Astrocyte of the hippocampus (primary cell): ENCODE measurements around the gene SEMA5B.

Experiments used
- DNase-seq: peaks from one replicate; pipeline ENCODE4 v3.0.0; 2011; ENCODE audit warnings: low read depth, low spot score

The SEMA5B gene

DNA sequence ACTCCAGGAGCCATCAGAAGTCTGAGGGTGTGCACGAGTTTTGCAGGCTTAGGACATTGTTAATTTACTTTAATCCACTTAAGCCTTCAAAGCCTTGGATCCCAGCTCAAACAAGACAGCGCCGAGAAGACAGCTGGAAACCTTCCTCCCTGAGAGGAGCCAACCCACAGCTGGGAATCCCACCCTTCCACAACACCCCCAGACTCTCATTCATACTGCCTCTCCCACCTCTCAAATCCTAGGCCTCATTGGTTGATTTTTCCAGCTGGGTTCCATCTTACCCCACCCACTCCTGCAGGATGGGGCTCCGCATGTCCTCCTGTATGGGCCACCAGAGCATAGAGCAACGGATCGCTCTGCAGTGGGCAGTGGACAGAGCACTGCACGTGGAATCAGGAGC is 80.4 kb downstream of the SEMA5B start:
- DNase-seq = no peak

DNA sequence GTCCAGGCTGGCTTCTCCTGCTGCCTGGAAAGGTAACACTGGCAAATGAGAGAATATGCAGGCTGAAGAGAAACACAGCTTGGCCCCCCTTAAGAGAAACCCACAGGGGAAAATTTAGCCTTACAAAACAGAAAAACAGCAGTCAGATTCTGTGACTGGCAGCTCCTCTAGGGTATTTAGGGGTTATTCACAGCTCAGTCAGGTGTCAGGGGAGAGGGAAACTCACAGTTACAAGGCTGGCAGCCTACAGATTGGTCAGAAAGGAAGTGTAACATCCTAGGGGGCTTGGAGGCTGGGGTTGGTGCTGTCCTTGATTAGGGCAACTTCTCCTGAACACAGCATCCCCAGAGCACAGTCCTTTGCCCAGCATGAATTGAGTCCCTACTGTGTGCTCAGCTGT is 81.4 kb downstream of the SEMA5B start:
- no peak for DNase-seq

DNA sequence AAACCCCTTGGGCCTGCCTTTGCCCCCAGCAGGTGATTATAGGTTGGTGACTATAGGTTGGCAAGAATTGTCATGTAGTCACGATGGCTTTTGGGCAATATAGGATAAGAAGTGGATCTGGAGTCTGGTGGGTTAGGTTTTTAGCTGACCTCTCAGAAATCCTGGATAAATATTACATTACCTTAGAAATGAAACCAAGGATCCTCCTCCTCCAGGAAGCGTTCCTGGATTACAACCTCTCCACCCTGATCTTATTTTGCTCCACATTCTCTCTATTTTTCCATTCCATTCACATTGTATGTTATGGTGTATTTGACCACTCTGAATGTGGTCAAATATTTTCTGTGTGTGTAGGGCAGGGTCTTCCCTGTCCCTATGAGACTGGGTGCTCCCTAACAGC is 82.3 kb downstream of the SEMA5B start:
- no peak for DNase-seq

DNA sequence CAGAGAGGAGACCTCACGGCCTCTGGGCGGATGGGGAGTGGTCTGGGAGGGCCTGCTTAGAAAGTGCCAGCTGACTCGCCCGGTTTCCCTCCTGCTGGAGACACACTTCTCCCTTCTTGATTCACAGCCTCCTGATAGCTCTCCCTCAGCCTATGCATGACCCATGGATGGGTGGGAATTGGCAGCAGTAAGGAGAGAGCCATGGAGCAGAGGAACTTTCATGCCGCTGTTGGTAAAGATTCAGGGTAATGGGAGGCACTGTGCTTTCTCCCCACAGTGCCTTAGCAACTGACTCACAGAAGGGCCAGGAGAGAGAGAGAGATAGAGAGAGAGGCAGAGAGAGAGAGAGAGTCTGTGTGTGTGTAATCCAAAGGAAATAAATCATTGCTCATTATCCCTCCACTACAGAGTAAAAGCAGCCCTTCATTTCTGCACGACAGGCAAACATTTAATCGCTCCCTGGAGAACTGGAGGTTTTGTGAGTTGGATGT is 82.8 kb downstream of the SEMA5B start:
- peak; percentile 37 for DNase-seq

DNA sequence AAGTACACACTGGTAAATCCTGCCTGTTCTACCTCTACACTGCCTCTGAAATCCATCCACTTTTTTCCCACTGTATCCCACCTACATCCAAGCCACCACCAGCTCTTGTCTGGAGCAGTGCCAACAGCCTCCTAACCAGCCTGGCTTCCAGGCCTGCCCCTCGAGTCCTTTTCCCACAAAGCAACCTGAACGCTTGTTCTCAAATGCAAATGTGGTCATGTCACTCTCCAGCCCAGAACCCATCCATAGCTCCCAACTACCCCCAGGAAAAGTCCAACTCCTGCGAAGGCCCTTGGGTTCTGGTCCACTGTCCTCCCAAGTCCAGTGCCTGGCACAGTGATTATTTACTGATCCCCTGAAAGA is 83.8 kb downstream of the SEMA5B start:
- DNase-seq = no peak

DNA sequence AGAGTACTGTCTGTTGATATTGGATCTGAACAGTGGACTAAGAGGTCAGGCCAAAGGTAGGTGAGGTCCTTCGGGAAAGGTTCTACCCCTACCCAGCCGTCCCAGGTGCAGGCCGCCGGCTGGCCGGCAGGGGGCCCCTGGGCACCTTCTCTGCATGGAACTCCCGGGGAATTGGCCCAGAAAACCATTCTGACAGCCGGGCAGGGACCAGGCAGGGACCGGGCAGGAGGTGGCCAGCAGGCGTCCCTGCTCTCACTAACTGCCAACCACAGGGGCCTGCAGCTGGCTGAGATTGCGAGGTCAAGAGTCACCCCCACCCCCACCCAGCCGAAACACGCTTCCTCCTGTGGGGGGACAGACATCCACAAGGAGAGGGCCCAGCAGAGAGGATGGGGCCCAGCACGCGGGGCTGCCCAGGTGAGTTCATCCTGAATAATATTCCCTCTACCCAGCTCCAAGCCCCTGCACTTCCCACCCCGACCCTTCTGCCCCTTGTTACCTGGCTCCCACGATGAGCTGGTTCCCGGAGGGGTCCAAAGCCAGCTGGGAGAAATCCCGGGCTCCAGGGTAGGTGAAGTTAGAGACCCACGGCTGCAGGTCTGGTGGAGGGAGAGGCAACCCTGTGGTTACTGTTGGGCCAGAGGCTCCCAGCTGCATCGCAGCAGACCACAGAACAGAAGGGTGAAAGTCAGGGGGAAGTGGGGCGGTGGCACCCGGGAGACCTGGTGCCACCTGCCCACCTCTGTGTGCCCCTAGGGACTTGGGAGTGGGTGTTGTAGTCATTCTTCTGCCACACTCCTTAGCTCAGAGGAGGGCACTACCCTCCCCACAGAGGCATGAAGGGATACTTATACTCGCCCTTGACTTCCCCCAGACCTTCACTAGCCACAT is 84.4 kb downstream of the SEMA5B start:
- peak; percentile 89 for DNase-seq

DNA sequence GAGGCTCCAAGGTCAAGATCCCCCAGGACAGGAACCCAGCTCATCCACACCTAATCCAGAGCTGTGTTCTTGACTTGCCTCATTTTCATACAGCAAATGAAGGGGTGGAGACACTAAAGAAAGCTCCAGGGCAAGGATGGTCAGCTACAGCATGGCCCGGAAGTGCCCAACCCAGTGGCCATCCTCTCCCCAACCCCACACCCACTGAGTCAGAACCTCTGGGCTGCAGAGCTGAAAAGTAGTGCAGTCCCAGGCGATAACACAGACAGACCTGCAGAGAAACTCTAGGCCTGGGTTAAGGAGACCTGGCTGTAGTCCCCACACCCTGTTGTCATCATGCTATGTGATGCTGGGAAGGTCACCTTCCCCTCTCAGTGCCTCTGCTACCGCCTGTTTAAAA is 85.3 kb downstream of the SEMA5B start:
- DNase-seq = no peak

DNA sequence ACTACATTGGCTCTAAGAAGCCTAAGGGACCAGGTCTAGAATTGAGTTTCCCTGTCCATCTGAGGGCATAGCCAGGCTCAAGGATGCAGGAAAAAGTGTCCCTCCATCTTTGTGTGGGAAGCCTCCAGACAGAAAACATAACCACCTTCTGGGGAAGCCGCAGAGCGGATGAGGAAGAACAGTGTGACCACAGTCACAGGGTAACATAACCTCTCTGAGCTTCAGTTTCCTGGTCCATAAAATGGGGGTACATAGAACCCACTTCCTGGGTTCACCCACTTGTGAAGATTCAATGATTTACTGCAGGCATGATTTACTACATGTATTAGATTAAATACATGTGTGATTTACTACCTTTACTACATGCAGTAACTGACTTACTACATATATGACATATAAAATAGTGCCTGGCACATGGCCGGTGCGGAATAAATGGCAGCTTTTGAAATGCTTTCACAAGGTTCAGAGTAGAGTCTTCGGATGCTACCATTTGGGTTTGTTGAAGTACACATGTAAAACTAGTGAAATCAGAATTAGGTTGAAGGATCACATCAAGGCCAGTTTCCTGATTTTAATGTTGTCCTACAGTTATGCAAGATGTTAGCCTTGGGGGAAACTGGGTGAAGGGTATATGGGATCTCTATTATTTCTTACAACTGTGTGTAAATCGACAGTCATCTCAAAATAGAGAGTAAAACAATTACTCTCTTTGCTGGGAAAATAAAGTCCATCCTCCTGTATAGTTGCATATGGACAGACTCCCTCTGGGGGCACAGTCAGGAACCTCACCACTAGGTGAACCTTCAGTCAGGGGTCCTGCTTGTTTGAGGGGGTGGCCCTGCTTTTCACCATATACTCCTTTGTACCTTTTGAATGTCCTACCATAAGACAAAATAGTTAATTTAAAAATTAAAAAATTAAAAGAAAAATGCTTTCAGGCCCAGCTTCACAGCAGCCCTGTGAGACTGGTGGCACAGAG is 86.0 kb downstream of the SEMA5B start:
- no peak for DNase-seq

DNA sequence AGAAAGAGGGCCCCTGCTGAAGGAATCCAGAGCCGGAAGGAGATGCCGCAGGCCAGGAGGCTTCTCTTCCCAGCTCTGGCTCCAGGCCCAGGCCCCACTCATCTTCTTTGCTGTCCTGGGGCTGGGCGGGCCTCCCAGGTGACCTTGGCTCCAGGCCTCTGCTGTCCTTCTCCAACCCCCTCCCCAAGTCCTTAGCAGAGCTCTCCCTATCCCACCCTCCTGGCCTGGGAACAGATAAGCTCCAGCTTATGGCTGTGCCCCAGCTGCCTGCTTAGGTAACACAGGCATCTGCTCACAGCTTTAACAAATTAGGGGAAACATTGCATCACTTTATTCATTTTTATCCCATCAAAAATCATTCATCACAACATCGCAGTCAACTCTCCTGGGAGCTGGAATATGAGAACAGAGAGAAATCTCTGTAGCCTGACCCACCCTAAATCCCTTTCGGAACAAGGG is 86.9 kb downstream of the SEMA5B start:
- no peak for DNase-seq

DNA sequence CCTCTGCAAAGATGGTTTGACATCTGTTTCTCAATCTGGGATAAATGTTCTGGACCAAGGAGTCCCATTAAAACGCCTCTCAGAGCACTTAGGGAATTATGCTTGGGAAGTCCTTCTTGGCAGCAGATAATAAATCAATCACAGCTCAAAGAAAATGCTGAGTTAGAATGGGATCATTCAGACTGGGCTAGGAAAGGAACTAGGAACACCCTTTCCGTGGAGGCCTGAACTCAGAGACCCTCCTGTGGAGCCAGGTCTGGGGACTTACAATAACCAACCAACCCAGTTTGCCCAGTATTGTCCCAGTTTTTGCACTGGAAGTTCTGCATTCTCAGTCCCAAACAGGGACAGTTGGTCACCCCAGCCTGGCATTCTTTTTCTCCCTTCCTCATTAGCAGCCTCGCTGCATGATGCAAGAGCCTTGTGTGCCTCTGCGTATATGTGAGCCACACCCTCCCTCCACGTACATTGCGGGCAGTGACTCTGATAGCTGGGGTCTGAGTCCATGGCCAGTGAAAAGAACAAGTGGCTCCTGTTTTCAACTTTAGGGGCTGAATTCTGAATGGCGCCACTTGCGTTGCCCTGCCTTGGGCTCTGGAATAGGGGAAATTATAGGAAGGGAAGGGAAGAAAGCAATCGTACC is 88.7 kb downstream of the SEMA5B start:
- no peak for DNase-seq

DNA sequence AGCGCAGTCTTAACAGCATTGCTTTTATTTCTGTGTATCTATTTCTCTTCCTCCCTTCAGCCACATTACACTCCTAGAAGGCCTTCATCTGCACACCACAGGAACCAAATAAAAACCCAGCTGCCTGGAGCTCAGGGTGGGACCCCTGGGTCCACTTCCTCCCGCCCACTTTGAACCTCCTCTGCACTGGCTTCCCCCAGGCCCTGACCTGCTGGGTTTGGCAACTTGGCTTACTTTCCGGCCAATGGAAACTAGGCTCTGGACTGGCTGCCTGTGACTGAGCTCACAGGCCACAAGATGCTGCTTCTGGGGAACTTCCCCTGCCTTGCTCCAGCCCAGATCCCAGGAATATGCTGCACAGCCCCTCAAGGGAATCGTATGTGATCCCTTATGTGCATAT is 89.8 kb downstream of the SEMA5B start:
- no peak for DNase-seq

DNA sequence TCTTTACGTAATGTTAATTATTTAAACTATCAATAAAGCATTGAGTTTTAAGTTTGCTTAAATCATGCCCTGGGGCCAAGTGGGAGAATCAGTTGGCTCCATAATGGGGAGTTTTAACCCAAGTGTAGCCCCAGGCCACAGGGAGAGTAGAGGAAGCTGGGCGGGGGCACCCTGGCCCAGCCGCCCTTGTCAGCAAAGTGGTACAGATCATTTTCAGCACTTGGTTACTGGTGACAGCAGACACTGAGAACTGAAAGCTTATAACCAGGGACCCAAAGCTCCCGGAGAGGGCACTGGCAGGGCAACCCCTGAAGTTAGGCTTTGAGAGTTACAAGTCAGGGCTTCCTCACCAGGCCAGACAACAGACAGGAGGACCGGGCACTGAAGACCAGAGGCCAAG is 90.6 kb downstream of the SEMA5B start:
- no peak for DNase-seq

DNA sequence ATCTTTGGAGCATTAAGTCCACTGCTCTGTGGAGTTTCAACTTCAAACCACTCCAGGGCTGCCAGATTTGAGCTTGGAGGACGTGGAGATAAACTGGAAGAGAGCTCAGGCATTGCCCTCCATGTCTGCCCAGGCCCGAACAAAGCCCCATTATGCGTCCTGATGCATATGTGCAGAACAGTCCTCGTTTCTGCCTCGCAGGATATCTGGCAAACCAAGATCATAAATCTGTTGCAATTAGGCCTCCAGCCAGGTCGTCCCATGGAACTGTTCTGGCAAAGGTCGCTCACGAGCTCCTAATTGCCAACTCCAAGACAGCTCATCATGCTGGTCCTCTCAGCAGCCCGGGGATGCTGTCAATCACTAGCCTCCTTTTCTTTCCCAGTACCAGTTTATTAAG is 91.2 kb downstream of the SEMA5B start:
- DNase-seq = peak; percentile 11

DNA sequence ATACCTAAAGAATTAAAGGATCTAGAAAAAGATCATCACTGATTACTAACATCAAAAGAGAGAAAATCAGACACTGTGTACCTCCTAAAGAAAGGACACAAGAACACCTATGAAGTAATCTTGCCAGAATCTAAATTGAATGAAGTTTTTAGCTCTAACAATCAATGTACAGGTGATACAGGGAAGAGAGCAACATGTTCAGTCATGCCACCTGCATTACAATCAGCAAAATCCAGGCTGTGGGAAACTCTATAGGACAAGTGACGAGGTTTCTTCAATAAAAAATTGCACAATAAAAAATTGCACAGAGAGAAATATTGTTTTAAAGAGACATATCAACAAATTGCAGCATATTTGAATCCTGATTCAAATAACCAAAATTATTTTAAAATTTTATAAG is 93.3 kb downstream of the SEMA5B start:
- no peak for DNase-seq

DNA sequence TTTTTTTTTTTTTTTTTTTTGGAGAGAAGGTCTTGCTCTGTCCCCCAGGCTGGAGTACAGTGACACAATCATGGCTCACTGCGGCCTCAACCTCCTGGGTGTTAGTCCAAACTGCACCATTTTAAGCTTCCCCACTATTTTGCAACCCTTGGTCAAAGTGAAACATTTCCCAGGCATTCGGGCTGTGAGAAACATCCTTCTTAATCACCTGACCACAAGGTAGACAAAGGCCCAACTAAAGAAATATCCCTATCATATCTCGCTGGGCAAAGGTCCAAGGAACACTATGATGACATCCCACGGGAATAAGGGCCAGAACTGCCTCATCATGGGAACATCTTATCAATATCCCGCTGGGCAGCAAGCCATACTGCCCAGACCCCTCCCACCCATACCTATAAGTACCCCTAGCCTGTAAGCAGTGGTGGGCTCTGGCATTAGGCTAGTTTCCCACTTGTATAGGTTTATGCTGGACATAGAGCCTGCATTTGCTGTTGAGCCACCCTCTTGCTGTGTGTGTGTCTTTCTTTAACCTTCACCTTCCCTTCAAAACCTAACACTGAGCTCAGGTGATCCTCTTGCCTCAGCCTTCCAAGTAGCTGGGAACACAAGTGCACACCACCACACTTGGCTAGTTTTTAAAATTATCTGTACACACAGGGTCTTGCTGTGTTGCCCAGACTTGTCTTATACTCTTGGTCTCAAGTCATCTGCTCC is 95.2 kb downstream of the SEMA5B start:
- DNase-seq = no peak

DNA sequence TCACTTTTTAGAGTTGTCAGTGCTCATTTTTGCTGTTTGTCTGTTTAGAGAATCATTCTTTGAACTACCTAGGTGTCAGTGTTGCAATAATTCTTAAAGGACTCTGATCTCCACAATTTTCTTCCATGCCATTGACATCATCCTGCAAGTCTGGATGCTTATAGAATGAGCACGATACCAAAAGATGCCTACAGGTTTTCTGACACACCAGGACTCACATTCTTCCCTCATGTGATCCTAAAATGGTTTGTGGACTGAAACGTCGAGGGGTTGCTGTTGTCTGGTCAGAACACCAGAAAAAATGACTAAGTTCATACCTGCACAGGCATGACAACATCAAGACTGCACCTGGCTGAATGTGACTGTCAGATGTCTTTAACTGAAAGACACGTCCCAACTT is 95.9 kb downstream of the SEMA5B start:
- DNase-seq = no peak

DNA sequence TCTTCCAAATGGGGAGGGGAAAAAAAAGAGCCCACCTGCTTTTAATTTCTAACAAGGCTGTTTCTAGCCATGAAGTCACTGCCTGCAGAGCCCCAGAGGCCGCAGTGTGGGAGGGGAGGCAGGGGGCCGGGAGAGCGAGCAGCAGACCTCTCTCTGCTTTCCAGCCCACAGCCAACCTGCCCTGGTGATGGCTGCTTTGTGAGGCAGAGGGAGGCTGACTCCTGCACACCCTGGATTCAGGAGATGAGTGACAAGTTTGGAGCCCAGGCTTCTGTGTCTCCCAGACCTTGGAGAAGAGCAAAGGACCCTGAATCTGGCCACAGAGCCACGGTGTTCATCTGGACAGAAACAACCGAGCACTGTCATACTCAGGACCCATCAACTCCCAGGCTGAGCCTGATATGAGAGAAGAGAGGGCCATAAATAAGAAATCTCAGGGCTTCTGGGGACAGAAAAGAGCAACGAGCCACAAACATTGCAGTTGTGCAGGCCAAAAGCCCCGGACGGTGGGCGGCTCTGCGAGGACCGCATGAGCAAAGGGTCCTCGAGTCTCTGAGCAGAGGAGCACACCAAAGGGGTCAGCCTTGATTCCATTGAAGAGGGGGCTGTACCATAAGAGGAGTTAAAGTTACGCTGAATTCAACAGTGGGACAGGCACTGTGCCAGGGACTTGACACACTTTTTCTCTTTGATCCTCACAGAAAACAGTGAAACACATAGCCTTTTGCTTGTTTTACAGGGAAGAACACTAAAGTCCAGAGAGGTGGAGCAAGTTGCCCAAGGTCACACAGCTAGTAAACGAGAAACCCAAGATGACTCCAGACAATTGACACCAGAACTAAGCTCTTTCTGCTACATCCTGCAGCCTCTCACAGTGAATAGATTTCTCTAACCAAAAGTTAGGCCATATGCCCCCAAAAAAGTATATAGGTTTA is 97.2 kb downstream of the SEMA5B start:
- DNase-seq = no peak

DNA sequence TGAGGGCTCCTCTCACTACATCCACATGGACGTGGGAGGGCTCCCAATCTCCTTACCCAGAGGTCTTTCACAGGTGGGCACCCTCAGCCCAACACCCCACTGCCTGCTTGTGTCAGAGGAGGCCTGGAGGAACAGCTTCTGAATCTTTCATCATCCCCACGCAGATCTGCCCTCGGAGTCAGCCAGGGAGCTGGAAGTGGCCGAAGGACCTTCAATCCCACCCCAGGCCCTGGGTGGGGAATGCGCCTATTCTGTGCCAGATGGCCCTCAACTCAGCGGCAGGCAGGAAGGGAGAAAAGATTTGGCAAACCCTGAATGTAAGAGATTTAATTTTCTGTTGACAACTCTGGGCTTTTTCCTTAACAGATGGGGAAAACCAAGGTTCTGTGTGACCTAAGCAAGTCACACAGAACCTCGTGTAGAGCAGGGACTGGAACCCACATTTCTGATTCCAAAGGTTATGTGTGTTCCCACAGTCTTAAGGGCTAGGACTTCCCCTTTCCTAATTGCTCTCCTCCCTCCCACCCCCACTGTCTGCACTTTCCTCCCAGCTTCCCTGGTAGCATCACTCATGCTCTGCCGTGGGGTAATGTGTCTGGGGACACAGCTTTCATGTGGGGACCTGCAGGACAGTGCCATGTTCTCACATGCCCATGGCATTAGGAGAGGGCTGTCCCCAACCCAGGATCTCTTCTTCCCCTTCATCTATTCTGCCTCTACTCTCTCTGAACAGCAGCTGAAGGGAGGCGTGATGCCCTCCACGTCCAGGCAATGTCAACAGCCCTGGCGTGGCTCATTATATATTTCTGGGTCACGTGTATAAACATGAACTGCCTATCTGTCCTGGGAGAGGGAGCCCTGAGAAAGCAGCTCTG is 98.1 kb downstream of the SEMA5B start:
- no peak for DNase-seq
